ACC112 (cell line): ENCODE measurements around the gene FARSA.
"Not testable (repeated sequence)": the region's sequence is repeated elsewhere in the genome, so short reads cannot be mapped to it uniquely, and the experiment has no call there.

Experiments
- H2AFZ ChIP-seq: fragments of 200-600 bp; sonication (generic); one replicate; pipeline ENCODE4 v1.6.0; 2017; ENCODE audit warnings: antibody characterized with exemption, low read length; ENCODE audit not compliant: unreplicated experiment
- H3K27ac ChIP-seq: fragments of 200-600 bp; sonication (generic); 2 replicates; pipeline ENCODE4 v1.5.1; 2014; ENCODE audit warnings: low read depth, mild to moderate bottlenecking, antibody characterized with exemption, low read length, moderate library complexity
- H3K27me3 ChIP-seq: fragments of 200-600 bp; sonication (generic); 2 replicates; pipeline ENCODE4 v1.6.1; 2014; ENCODE audit warnings: mild to moderate bottlenecking, antibody characterized with exemption, low read length, moderate library complexity, mixed read lengths; ENCODE audit not compliant: insufficient read depth
- H3K36me3 ChIP-seq: fragments of 200-600 bp; sonication (generic); 2 replicates; pipeline ENCODE4 v1.6.1; 2016; ENCODE audit warnings: mild to moderate bottlenecking, antibody characterized with exemption, low read length, moderate library complexity, mixed read lengths; ENCODE audit not compliant: insufficient read depth
- H3K4me1 ChIP-seq: fragments of 200-600 bp; sonication (generic); one replicate; pipeline ENCODE4 v1.6.1; 2016; ENCODE audit warnings: low read length, mixed read lengths; ENCODE audit not compliant: insufficient read depth, unreplicated experiment, control insufficient read depth
- H3K4me3 ChIP-seq: fragments of 200-600 bp; sonication (generic); 2 replicates; pipeline ENCODE4 v1.5.1; 2014; ENCODE audit warnings: mild to moderate bottlenecking, low read depth, low read length
- H3K79me2 ChIP-seq: fragments of 200-600 bp; sonication (generic); one replicate; pipeline ENCODE4 v1.6.0; 2016; ENCODE audit warnings: low read length; ENCODE audit not compliant: control insufficient read depth, unreplicated experiment, insufficient read depth

The FARSA gene

GRCh38 chr19:12953138-12953798 lies 19.8 kb upstream of the FARSA start:
- Histone ChIP-seq H3K4me1 (peaks cover 41% of the 10 kb centered on the region), H3K4me3 (peak overlapping the region; percentile 49; the same call in 1 of the 2 replicates), H3K79me2 (peaks cover 47% of the 10 kb centered on the region), H2AFZ (no peak overlapping the region), H3K27ac (peak overlapping the region; percentile 100), H3K36me3 (peaks cover 4% of the 10 kb centered on the region; the same call in 1 of the 2 replicates), H3K27me3 (no peaks in the 10 kb centered on the region)

DNA sequence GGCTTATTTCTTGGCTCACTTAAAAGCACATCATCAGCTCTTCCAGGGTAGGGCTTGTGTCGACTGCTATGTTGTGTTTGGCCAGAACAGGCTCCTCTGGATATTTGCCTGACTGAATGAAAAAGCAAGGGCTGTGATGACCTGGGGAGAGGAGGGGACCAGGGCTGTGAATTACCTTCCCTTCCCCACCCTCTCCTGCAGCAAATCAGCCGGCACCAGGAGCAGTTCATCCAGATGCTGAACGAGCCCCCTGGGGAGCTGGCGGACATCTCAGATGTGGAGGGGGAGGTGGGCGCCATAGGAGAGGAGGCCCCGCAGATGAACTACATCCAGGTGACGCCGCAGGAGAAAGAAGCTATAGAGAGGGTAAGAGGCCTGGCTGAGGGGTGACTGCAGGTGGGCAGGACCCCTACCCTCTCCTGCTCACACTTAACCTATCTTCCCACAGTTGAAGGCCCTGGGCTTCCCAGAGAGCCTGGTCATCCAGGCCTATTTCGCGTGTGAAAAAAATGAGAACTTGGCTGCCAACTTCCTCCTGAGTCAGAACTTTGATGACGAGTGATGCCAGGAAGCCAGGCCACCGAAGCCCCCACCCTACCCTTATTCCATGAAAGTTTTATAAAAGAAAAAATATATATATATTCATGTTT lies 19.1 kb upstream of the FARSA start:
- H2AFZ ChIP-seq: no peak overlapping the region
- H3K79me2 ChIP-seq: peaks cover 53% of the 10 kb centered on the region
- H3K4me3 ChIP-seq: no peak overlapping the region
- H3K27ac ChIP-seq: peak overlapping the region; percentile 100
- no peaks in the 10 kb centered on the region for H3K27me3 ChIP-seq
- peaks cover 45% of the 10 kb centered on the region for H3K4me1 ChIP-seq
- peaks cover 4% of the 10 kb centered on the region; the same call in 1 of the 2 replicates for H3K36me3 ChIP-seq

GRCh38 chr19:12952050-12952449 lies 18.5 kb upstream of the FARSA start:
- Histone ChIP-seq H3K27ac (peak overlapping the region; percentile 100), H3K79me2 (peaks cover 54% of the 10 kb centered on the region), H3K4me1 (peaks cover 50% of the 10 kb centered on the region)
- H3K27me3 ChIP-seq, H3K4me3 ChIP-seq, H3K36me3 ChIP-seq, H2AFZ ChIP-seq: not testable (repeated sequence)

GRCh38 chr19:12949363-12950283 lies 16.1 kb upstream of the FARSA start:
- no peak overlapping the region for H2AFZ ChIP-seq
- H3K79me2 ChIP-seq: peaks cover 40% of the 10 kb centered on the region
- peaks cover 39% of the 10 kb centered on the region for H3K4me1 ChIP-seq
- H3K27me3 ChIP-seq: no peaks in the 10 kb centered on the region
- no peak overlapping the region for H3K4me3 ChIP-seq
- H3K36me3 ChIP-seq: peaks cover 4% of the 10 kb centered on the region; the same call in 1 of the 2 replicates
- no peak overlapping the region; the same call in 1 of the 2 replicates for H3K27ac ChIP-seq

GRCh38 chr19:12948612-12949362 lies 15.3 kb upstream of the FARSA start:
- Histone ChIP-seq H3K27me3 (no peaks in the 10 kb centered on the region), H3K4me1 (peaks cover 31% of the 10 kb centered on the region), H3K36me3 (peaks cover 4% of the 10 kb centered on the region; the same call in 1 of the 2 replicates), H3K4me3 (no peak overlapping the region), H3K27ac (no peak overlapping the region), H3K79me2 (peaks cover 33% of the 10 kb centered on the region), H2AFZ (no peak overlapping the region)

- H3K27ac ChIP-seq: peak overlapping the region; percentile 96; the same call in 1 of the 2 replicates
- H3K36me3 ChIP-seq: peaks cover 10% of the 10 kb centered on the region; the same call in 1 of the 2 replicates
- H3K27me3 ChIP-seq: no peaks in the 10 kb centered on the region
- peak overlapping the region; percentile 99; the same call in 1 of the 2 replicates for H3K4me3 ChIP-seq
- H3K79me2 ChIP-seq: peaks cover 39% of the 10 kb centered on the region
- H3K4me1 ChIP-seq: peaks cover 27% of the 10 kb centered on the region
- H2AFZ ChIP-seq: no peak overlapping the region
Observed at GRCh38 chr19:12947702-12948611, 14.4 kb upstream of the FARSA start.

GRCh38 chr19:12946731-12947496 lies 13.4 kb upstream of the FARSA start:
- Histone ChIP-seq H3K79me2 (peaks cover 42% of the 10 kb centered on the region), H3K36me3 (peaks cover 10% of the 10 kb centered on the region; the same call in 1 of the 2 replicates), H3K4me3 (peak overlapping the region; percentile 99), H2AFZ (no peak overlapping the region), H3K4me1 (peaks cover 22% of the 10 kb centered on the region), H3K27ac (peak overlapping the region; percentile 96), H3K27me3 (no peaks in the 10 kb centered on the region)

DNA sequence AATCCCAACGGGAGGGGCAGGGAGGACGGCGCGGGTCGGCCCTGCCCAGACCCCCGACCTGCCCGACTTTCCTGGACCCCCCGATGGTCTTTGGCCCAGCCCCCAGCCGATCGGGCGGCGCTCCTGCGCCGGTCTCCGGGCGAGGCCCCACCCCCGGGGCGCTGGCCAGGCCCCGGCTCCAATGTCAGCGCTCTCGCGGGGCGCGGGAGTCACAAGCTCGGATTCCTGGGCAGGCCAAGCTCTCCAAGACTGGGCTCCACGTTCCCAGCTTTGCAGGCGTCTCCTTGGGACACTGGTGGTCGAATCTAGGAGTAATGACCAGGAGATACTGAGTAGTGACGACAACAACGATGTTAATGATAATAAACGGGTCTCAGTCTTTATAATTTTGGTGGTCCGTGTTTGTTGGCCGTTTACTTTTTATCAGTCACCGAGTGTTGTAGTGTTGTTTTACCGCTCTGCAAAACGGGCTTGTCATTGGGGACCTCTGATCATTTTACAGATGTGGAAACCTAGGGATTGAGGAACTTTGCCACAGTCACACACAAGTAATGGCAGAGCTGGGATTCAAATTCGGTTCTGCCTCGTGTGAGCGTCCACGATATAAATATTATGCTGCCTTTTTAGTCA lies 12.7 kb upstream of the FARSA start:
- Histone ChIP-seq H3K79me2 (peaks cover 43% of the 10 kb centered on the region), H3K4me3 (peak overlapping the region; percentile 99), H3K4me1 (peaks cover 18% of the 10 kb centered on the region), H3K27me3 (no peaks in the 10 kb centered on the region), H3K27ac (peak overlapping the region; percentile 96), H2AFZ (no peak overlapping the region), H3K36me3 (peaks cover 10% of the 10 kb centered on the region; the same call in 1 of the 2 replicates)
